GM03348 (cell line): ENCODE results near the gene DACT2.

Experiments used
- DNase-seq: peaks from one replicate; pipeline ENCODE4 v3.0.0; 2012; ENCODE audit warnings: low spot score

Gene DACT2

DNA sequence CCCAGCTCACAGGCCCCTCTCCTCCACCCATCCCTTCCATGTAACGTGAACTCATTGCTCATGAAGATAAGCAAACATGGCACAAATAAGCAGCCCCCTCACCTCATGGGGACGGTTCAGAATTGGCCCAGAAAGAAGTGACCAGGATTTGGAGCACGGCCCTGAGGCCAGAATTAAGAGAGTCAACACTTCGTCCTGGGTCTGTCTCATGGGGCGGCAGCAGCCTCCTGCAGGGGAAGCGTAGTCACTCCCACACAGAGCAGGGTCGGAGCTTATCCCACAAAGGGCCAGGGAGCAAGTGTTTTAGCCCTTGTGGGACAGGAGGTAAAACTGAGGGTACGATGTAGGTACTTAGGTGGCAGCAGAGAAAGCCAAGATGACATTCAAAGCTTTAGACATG, 28.6 kb upstream of the DACT2 start:
- DNase-seq: no peak

DNA sequence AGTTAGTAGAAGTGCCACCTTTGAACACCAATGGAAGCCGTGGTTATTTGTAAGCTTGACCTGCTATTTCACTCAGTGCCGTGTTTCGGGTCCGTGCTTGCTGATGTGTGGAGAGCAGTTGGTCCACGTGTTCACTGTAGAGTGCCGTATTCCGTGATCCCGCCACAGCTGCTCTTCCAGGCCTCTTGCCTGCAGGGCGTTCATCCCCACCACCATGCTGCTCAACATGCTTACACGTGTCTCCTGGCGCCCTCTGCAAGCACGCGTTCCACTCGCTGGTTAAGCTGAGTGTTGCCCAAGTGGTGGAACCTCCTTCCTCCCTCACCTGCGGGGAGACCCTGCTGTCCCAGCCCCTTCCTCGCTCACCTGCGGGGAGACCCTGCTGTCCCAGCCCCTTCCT, 28.0 kb upstream of the DACT2 start:
- no peak for DNase-seq

DNA sequence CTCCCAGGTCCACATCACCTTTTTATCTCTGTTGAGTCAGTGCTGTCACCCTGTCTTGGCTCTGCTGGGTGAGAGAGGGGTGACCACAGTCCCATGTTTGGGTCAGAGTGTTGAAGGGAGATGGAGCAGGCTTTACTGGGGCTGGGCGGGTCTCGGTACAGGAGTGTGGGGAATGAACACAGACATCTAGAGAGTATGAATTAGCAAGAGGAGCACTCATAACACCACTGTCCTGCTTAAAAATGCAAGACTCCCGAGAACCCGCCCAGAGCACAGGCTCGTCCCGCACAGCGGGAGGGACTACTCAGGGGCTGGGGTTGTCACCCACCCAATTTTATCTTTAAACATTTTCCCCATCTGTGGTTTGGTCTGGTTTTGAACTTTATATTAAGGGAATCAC, 27.5 kb upstream of the DACT2 start:
- no peak for DNase-seq

DNA sequence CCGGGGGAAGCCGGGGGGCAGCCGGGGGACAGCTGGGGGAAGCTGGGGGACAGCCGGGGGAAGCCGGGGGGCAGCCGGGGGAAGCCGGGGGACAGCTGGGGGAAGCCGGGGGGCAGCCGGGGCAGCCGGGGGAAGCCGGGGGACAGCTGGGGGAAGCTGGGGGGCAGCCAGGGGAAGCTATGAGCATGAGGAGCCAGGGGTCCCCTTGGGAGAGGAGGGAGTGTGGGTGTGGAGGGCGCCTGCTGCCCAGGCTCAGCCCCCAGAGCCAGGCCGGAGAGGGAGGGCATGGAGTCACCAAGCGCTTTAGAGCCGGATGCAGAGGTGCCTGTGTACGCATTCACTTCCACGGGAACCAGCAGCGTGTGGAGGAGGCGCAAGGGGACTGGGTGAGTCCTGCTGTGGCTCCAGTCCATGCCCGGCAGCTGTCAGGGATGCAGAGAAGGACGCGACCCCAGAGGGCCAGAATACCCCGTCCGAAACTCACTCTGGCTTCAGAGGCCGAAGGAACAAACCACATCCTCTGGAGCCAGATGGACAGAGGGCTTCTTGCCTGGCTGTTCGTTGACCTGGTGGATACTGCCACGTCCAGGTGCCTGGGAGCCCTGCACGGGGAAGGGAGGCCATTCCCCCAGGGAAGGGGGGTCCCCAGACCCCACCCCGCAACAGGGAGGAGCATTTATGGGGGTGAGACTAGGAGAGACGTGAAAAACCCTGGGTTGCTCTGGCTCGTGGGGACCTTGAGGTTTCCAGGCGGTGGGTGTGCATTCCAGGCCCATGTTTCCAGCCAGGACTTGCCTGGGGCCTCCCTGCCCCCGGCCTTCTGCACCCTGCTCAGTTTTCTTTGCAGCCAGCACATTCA, 26.5 kb upstream of the DACT2 start:
- DNase-seq: no peak

DNA sequence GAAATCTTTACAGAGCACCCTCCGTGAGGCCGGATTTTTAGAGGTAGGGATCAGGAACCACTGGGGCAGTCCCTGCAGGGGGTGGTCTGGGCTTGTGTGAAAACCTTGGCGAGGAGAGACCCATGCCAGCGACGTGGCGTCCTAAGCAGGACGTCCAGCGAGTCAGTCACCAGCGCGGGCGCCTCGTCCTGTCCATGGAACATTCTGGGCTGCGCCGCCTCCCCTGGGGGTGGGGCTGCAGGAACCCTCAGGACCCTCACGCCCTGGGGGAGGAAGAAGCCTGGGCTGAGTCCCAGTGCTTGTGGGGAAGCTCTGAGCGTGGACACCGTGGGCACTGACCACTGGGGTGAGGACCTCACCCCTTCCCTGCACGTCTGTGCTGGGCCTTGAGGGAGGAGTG, 25.7 kb upstream of the DACT2 start:
- no peak for DNase-seq

DNA sequence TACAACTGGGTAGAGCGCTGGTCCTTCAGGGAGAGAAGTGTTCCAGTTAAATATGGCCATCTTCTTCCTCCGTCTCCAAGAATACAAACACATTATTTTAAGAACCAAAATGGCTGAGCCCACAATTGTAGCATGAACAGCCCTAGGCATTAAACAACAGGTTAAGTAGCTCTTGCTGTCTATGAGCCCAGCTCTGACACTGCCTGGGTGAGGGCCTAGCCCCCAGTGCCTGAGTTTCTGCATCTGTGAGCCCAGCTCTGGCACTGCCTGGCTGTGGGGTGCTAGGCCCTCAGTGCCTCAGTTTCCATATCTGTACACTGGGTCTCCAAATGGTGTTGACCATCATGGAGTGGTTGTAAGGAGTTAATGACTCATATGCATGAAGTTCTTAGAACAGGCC, 24.8 kb upstream of the DACT2 start:
- DNase-seq: no peak

DNA sequence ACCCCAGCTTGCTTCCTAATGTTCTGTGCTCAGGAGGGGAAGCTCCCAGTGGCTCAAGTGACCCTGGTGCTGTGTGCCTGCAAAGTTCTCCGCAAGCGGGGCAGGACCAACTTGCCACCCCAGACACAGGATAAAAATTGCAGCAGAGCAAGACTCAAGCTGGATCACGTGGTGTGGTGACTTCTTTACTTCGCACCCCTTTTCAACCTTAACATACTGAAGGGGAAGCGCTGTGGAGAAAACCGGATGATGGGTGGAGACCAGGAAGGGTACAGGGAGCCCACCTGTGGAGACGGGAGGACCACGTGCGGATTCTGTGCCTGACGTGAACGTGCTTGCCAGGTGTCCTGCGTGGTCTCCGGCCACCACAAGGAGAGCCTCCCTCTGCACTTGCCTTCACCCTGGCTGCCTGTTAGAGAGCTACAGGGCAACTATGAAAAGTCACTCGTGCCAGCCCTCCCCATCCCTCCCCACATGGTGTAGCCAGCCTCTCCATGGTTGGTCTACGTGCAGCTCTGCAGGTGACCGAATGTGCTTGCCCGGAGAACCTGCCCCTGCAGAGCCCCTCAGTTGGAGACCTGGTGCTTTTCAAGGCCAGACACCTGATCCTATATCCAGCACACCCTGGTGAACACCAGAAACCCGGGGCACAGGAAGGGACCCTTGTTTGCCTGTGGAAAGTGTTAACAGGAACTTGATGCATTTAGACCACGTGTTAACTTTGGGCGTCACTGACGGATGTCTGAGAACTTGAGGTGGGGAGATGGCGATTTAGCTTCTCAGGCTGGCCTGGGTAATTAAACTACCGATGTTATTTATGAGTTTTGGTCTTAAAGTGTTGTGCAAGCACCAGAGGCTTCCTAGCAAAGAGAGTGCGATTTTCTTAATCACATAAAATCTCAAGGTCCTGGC, 23.9 kb upstream of the DACT2 start:
- no peak for DNase-seq

DNA sequence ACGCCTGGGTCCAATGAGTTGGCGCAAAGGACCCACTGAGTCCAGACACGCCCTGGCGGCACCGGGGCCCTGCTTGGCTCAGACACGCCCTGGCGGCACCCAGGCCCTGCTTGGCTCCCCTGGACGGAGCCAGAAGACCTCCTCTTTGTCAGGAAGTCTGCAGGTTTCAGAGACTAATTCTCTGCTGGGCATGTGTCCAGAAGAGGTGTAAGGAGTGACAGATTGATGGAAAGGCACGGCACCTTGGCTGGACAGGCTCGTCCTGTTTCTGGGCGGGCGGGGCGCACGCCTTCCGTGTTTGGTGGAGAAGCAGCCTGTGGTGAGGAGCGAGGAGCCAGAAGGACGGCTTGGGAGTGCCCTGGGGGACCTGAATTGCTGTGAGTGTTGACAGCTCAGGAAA, 23.1 kb upstream of the DACT2 start:
- DNase-seq: no peak

DNA sequence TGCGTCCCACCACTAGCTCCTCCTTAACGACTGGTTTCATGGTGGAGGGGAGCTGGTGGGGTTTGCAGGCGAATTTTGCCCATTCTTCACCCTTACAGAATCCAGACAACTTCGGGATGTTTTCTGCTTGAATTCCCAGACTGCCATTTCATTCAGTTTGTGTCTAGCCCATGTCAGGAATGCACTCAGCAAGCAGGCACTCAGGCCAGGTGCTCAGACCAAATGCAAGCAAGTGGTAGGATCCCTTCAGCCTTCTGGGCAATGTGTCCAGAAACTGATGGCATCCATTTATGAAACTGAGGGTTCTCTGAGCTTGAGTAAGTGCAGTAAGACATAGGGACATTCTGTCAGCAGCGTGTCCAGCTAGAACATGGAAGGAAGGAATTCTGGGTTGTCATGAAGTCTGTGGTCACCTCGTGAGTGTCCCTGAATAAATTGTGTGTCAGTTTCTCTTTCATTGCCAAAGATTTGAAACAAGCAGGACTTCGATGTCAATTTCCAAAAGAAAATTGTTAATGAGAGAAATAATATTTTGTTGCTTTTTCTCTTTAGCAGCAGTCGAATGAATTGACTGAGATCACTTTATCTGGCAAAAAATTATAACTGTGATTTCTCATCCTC, 21.8 kb upstream of the DACT2 start:
- no peak for DNase-seq

DNA sequence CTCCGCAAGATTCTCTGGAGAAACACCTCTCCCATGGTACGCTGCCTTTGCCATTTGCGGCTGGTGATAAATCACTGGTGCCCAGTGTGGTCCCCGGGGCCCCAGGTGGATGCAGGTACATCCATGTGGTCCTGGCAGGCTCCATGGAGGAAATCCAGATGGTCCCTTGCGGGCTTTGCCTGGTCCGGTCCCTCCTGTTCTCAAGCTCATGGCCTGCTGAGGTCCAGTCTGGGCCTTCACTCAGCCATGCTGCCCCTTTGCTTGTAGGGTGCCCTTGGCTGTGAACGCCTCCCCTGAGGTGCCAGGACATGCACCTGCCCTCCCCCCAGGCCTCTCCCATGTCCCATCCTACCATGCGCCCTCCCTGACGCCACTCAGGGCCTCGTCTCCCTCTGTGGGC, 21.2 kb upstream of the DACT2 start:
- no peak for DNase-seq

DNA sequence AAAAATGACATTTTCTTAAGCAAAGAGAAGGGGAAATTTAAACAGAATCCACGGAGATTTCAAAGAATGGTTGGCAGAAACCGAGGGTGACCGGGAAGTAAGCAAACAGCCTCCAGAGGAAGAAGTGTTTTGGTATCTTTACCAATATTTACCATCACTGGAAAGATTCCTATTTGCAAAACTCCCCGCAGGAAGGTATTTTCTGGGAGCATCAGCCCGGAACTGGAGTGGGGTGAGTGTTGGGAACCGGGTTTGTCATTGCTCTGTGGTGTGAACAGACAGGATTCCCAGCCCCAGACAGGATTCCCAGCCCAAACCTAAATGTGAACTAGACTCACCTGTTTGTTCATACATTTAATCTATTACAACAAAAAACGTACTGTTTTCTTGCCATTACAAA, 19.2 kb upstream of the DACT2 start:
- DNase-seq: no peak

DNA sequence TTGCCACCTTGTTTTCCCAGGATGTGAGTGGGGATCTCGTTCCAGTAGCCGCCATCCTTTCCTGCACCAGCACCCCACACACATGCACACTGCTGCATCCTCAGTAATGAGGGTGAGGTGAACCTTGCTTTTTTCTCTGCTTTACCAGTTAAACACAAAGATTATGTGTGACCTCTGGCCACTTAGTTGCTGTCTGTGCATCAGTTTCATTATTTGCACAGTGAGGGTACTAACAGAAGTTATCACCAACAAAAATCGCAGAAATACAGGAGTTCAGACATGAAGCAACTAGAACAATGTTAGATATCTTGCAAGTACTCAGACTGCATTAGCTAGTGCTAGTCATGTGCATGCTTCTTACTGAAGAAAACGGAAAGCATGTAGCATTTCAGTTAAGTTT, 17.4 kb upstream of the DACT2 start:
- no peak for DNase-seq

DNA sequence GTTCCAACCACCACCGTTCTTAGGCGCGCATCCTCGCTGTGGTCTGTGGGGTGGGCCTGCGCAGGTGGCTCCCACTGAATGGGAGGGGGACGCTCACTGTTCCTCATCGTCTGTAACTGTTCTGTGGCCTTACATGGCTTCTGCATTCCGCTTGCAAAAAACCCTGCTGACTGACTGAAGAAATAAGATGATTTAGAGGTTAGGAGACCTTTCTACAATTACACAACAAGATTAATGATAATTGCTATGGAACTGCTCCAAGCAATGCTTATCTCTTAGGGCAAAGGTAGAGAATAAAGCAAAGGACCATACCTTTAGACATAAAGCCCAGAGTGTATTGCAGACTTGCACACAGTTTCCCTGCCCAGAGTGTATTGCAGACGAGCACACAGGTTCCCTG, 14.4 kb upstream of the DACT2 start:
- no peak for DNase-seq

DNA sequence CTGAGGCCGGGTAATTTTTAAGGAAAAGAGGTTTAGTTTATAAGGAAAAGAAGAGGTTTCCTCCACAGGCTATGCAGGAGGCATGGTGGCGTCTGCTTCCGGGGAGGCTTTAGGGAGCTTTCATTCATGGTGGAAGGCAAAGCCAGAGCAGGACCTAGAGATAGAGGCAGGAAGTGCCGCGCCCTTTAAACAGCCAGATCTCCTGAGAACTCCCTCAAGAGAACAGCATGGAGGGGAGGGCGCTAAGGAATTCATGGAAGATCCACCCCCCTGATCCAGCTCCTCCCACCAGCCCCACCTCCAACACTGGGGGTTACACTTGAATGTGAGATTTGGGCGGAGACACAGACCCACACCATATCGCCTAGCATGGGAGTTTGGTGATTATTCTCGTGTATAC, 13.9 kb upstream of the DACT2 start:
- no peak for DNase-seq

DNA sequence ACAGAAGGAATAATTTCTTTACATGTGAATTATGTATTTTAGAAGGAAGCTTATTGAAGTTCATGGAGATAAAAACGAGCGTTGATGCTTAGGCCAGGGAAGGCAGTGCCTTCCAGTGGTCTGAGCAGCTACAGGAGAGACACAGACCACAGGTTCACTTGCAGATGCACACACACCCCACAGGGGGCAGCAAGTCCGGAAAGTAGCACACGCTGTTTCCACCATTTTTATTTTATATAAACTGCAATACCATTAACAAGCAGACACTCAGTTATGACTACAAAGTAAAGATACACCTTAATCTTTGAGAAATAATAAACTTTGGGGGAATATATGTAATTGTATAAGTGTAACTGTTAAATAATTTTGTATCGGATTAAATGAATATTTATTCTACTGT, 13.5 kb upstream of the DACT2 start:
- DNase-seq: no peak

DNA sequence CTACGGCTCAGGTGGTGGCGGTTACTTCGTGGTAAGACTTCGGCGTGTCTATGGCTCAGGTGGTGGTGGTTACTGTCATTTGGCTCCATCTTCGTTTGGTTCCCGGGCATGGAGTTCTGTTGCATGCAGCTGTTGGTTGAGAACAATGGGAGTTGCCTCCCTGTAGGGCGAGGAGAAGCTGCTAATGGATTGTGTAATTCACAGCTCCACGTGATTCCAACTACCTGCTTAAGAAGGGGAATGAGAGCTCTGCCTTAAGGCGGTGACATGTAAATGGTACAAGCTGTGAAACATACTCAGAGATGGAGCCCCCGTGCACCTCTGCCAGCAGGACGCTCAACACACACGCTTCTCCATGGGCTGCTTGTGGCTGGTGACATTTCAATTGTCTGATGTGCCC, 12.4 kb upstream of the DACT2 start:
- DNase-seq: no peak

DNA sequence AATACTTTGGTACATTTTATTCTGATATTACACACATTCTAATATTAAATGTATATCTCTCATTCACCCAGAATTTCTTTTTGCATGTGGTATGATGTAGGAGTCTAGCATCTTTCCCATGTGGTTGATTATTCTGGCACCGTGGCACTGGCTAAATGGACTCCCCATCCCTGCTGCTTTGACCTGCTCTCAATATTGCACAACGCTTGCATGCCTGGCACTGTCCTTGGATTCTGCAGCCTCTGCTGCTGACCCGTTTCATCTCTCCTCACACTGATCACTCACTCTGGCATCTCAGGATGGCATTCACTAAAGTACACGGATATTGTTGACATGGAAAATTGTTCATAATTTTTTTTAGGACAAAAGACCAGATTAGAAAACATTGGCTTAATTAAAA, 11.5 kb upstream of the DACT2 start:
- DNase-seq: no peak

DNA sequence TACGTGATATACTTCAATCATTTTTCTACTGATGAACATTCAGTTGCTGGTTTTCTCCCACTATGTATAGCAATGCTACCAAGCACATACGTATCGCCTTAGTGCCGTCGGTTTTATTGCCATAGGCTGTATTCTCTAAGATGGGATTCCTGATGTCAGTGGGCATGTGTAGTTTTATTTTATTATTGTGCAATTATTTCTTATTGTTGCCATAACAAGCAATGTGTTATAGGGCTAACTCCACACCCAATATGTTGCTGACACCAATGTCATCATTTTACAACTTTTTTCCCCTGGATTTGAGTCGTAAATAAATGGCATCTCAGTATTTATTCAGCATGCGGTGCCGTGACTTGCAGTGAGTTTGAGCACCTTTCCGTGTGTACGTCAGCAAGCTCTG, 10.8 kb upstream of the DACT2 start:
- no peak for DNase-seq

DNA sequence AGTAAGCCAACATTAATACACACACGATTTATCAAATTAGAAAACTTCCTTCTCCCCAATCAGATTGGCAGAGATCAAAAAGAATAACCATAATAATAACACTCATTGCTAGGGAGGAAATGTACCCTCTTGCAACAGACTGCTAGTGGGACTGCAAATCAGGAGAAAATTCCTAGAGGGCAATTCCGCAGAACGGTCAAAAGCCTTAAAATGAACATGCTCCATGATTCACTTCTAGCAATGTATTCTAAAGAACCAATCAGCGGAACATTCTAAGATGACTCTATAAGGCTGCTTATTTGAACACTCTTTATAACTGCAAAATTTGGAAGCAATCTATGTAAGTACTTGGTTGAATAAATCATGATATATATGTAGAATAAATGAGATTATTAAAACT, 8.5 kb upstream of the DACT2 start:
- DNase-seq: no peak

DNA sequence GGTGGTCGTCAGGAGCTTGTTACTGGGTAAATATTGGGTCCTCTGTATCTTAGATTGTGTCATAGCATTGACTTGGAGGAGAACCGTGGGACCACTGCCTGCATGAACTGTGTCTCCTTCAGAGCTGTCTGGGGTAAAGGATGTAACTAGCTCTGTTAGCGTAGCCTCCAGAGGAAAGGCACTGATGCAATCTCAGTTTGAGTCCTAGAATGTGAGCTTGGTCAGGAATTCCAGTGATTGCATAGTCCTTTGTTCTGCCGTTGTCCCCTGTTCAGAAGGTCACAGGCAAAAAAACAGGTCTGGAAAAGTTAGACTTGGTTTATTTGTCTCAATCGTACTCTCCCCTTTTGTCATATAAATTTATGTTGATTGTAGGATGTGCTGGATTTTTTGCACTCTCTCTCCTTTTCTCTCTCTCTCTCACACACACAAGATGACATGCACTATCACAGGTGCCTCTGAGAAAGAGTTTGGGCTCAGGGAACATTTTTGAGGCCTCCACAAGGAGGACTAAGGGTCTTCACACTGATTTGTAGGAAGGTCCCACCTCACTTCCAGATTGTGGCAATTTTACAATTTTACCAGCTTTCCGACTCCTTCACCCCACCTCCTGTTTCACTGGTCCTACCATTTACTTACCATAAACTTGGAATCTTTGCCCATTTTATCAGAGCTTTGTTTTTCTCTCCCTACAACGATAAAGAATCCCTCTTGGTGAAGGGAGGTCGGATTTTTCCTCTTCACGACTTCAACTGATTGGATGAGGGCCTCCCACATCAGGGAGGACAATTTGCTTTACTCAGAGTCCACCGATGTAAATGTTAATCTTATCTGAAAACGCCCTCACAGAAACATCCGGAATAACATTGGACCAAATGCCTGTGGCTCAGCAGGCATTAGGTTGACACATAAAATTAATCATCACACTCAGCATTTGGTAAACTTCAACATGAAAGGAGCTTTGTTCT, 7.0 kb upstream of the DACT2 start:
- DNase-seq: no peak

DNA sequence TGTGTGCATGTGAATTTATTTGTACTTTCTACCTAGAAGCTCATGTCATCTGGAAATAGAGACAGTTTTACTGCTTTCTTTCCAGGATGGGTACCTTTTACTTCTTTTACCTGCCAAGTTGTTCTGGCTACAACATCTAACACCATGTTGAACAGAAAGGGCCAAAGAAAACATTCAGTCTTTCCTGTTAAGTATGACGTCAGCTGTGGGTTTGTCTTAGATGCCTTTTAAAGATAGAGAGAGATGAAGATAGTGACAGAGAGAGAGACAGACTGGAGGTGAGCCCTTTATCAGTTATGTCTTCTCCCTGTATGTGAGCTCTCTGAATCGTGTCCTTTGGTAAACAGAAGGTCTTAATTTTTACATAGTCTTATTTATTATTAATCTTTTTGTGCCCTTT, 3.4 kb upstream of the DACT2 start:
- DNase-seq: no peak

DNA sequence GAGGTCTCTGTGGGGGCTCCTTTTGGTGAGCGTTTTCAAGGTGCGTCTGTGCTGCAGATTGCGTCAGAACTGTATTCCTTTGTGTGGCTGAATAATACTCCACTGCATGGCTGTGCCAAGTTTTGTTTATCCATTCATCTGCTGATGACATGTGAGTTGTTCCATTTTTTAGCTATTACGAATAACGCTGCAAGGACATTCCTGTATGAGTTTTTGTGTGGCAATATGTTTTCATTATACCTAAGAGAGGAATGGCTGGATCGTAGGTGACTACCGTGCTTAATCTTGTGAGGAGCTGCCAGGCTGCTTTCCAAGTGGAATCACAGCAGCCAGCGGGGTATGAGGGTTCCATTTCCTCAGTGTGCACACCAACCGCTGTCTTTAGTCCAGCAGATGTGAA, 1.1 kb upstream of the DACT2 start:
- DNase-seq: no peak
